Activated T-cell treated with anti-CD3 and anti-CD28 coated beads, Interleukin-2, amount 50 U/mL, for 4 hours (primary cell): ENCODE measurements around the gene IL13RA1. TPM values are rescaled to one million over a fixed set of nuclear protein-coding genes. Genes with fewer than 3 reads are reported as not detected.
"Not testable (repeated sequence)": the region's sequence is repeated elsewhere in the genome, so short reads cannot be mapped to it uniquely, and the experiment has no call there.

Experiments used
- ATAC-seq, 2 donors: fragments of 200-7000 bp; cut with Tn5 transposase; one replicate each; pipeline ENCODE4 v1.10.0; 2021
- DNase-seq: peaks from one replicate; pipeline ENCODE4 v3.0.0-alpha.2; 2020
- H3K27me3 Mint-ChIP-seq: one replicate; pipeline ENCODE4 v1.8.0; 2021; ENCODE audit warnings: low read depth, mixed read lengths
- H3K36me3 Mint-ChIP-seq: one replicate; pipeline ENCODE4 v1.8.0; 2022; ENCODE audit warnings: mixed read lengths; ENCODE audit not compliant: insufficient read depth
- H3K4me1 Mint-ChIP-seq: one replicate; pipeline ENCODE4 v1.8.0; 2021; ENCODE audit warnings: low read depth, mixed read lengths
- H3K4me3 Mint-ChIP-seq: one replicate; pipeline ENCODE4 v1.8.0; 2021; ENCODE audit warnings: mild to moderate bottlenecking, moderate library complexity, mixed read lengths
- H3K9me3 Mint-ChIP-seq: one replicate; pipeline ENCODE4 v1.8.0; 2021; ENCODE audit warnings: mixed read lengths
- total RNA-seq, 3 donors: library from RNA; stranded (reverse); gene quantifications; one replicate each; pipeline ENCODE4 v1.2.1, GENCODE V29; 2021

Gene IL13RA1
- total RNA-seq = 1 to 10 TPM in 1 of 3 donors, under 1 TPM in 2; 0.26 to 2.0 (median 0.40) TPM

- DNase-seq (no peak), ATAC-seq (peak; percentile 60)
- Mint-ChIP-seq H3K4me3 (peak within 1 kb of the TSS; percentile 64), H3K9me3 (no peaks in the 10 kb centered on the region), H3K36me3 (no peaks in the 10 kb centered on the region), H3K27me3 (peaks cover 16% of the 10 kb centered on the region), H3K4me1 (peaks cover 3% of the 10 kb centered on the region)
These were observed at the start of gene IL13RA1 for GRCh38 chrX:118726887-118727685. Gene IL13RA1, plus strand, starts transcription at chrX:118727606. Its CDS starts 33 bp downstream, at chrX:118727639.

GRCh38 chrX:118679290-118679689, 48.1 kb upstream of the IL13RA1 start:
- H3K4me3 Mint-ChIP-seq = no peak overlapping the region
- DNase-seq = no peak
- no peaks in the 10 kb centered on the region for H3K27me3 Mint-ChIP-seq
- no peak for ATAC-seq
- H3K9me3 Mint-ChIP-seq = no peaks in the 10 kb centered on the region
- no peaks in the 10 kb centered on the region for H3K4me1 Mint-ChIP-seq
- H3K36me3 Mint-ChIP-seq = peaks cover 9% of the 10 kb centered on the region

- H3K9me3 Mint-ChIP-seq = no peaks in the 10 kb centered on the region
- no peaks in the 10 kb centered on the region for H3K4me1 Mint-ChIP-seq
- ATAC-seq (no peak), DNase-seq (no peak)
- no peaks in the 10 kb centered on the region for H3K27me3 Mint-ChIP-seq
- peaks cover 14% of the 10 kb centered on the region for H3K36me3 Mint-ChIP-seq
- H3K4me3 Mint-ChIP-seq = no peak overlapping the region
These were observed 45.0 kb upstream of the IL13RA1 start for GRCh38 chrX:118682258-118683014.

GRCh38 chrX:118685393-118685792, 42.0 kb upstream of the IL13RA1 start:
- no peaks in the 10 kb centered on the region for H3K27me3 Mint-ChIP-seq
- DNase-seq (no peak), ATAC-seq (no peak)
- no peak overlapping the region for H3K4me3 Mint-ChIP-seq
- peaks cover 16% of the 10 kb centered on the region for H3K36me3 Mint-ChIP-seq
- no peaks in the 10 kb centered on the region for H3K4me1 Mint-ChIP-seq
- no peaks in the 10 kb centered on the region for H3K9me3 Mint-ChIP-seq

- H3K4me3 Mint-ChIP-seq = no peak overlapping the region
- H3K9me3 Mint-ChIP-seq = no peaks in the 10 kb centered on the region
- H3K27me3 Mint-ChIP-seq = no peaks in the 10 kb centered on the region
- H3K4me1 Mint-ChIP-seq = peaks cover 2% of the 10 kb centered on the region
- ATAC-seq = no peak
- no peak for DNase-seq
- H3K36me3 Mint-ChIP-seq = peaks cover 11% of the 10 kb centered on the region
These were observed 38.5 kb upstream of the IL13RA1 start for GRCh38 chrX:118688935-118689334.

GRCh38 chrX:118693843-118694242, 33.6 kb upstream of the IL13RA1 start:
- no peaks in the 10 kb centered on the region for H3K9me3 Mint-ChIP-seq
- ATAC-seq = no peak
- H3K27me3 Mint-ChIP-seq = no peaks in the 10 kb centered on the region
- H3K4me1 Mint-ChIP-seq = peaks cover 2% of the 10 kb centered on the region
- H3K4me3 Mint-ChIP-seq = no peak overlapping the region
- DNase-seq = no peak
- peaks cover 2% of the 10 kb centered on the region for H3K36me3 Mint-ChIP-seq

GRCh38 chrX:118694638-118695037, 32.8 kb upstream of the IL13RA1 start:
- peaks cover 2% of the 10 kb centered on the region for H3K4me1 Mint-ChIP-seq
- no peak overlapping the region for H3K4me3 Mint-ChIP-seq
- no peaks in the 10 kb centered on the region for H3K9me3 Mint-ChIP-seq
- no peaks in the 10 kb centered on the region for H3K27me3 Mint-ChIP-seq
- DNase-seq (no peak), ATAC-seq (no peak)
- H3K36me3 Mint-ChIP-seq = no peaks in the 10 kb centered on the region

- Mint-ChIP-seq H3K9me3 (no peaks in the 10 kb centered on the region), H3K4me1 (peaks cover 7% of the 10 kb centered on the region), H3K27me3 (no peaks in the 10 kb centered on the region), H3K4me3 (no peak overlapping the region), H3K36me3 (no peaks in the 10 kb centered on the region)
- DNase-seq (no peak), ATAC-seq (no peak)
These were observed 28.8 kb upstream of the IL13RA1 start for GRCh38 chrX:118698516-118699170.

GRCh38 chrX:118702741-118703140, 24.7 kb upstream of the IL13RA1 start:
- Mint-ChIP-seq H3K4me3 (no peak overlapping the region), H3K27me3 (no peaks in the 10 kb centered on the region)
- ATAC-seq = no peak

GRCh38 chrX:118706681-118707080, 20.7 kb upstream of the IL13RA1 start:
- H3K27me3 Mint-ChIP-seq = no peaks in the 10 kb centered on the region
- no peaks in the 10 kb centered on the region for H3K9me3 Mint-ChIP-seq
- DNase-seq (no peak), ATAC-seq (no peak)
- no peak overlapping the region for H3K4me3 Mint-ChIP-seq
- H3K4me1 Mint-ChIP-seq = peaks cover 9% of the 10 kb centered on the region
- no peaks in the 10 kb centered on the region for H3K36me3 Mint-ChIP-seq

More at GRCh38 chrX:118702741-118703140, 24.7 kb upstream of the IL13RA1 start:
- Mint-ChIP-seq H3K9me3 (no peaks in the 10 kb centered on the region), H3K4me1 (peaks cover 9% of the 10 kb centered on the region), H3K36me3 (no peaks in the 10 kb centered on the region)
- no peak for DNase-seq

- Mint-ChIP-seq H3K9me3 (no peaks in the 10 kb centered on the region), H3K4me3 (no peak overlapping the region), H3K27me3 (peaks cover 4% of the 10 kb centered on the region), H3K4me1 (no peaks in the 10 kb centered on the region), H3K36me3 (no peaks in the 10 kb centered on the region)
- no peak for ATAC-seq
- no peak for DNase-seq
These were observed 12.9 kb upstream of the IL13RA1 start for GRCh38 chrX:118714521-118714920.

- ATAC-seq = not testable (repeated sequence)
These were observed 11.5 kb upstream of the IL13RA1 start for GRCh38 chrX:118715917-118716316.

GRCh38 chrX:118716833-118717232, 10.6 kb upstream of the IL13RA1 start:
- not testable (repeated sequence) for H3K36me3 Mint-ChIP-seq, H3K4me3 Mint-ChIP-seq, ATAC-seq, H3K9me3 Mint-ChIP-seq, H3K27me3 Mint-ChIP-seq, H3K4me1 Mint-ChIP-seq, DNase-seq

More at GRCh38 chrX:118715917-118716316, 11.5 kb upstream of the IL13RA1 start:
- H3K27me3 Mint-ChIP-seq, DNase-seq, H3K36me3 Mint-ChIP-seq, H3K4me1 Mint-ChIP-seq, H3K4me3 Mint-ChIP-seq, H3K9me3 Mint-ChIP-seq: not testable (repeated sequence)

- no peak for ATAC-seq
- DNase-seq = no peak
- H3K4me1 Mint-ChIP-seq = no peaks in the 10 kb centered on the region
- peaks cover 6% of the 10 kb centered on the region for H3K27me3 Mint-ChIP-seq
- no peak overlapping the region for H3K4me3 Mint-ChIP-seq
- H3K36me3 Mint-ChIP-seq = no peaks in the 10 kb centered on the region
- H3K9me3 Mint-ChIP-seq = no peaks in the 10 kb centered on the region
These were observed 9.6 kb upstream of the IL13RA1 start for GRCh38 chrX:118717678-118718391.
